Endothelial cell of umbilical vein (primary cell): ENCODE measurements around the gene NKX2-3. TPM values are rescaled to one million over a fixed set of nuclear protein-coding genes. Genes with fewer than 3 reads are reported as not detected.

Experiments
- BruUV-seq: library from RNA; stranded (reverse); fragments of 400-500 nt; replicated peaks from 2 replicates; lab custom pipeline; 2021; lab: Mats Ljungman, UMichigan
- CTCF ChIA-PET: fragments of 300-600, 350-600 bp; sonication (Branson Sonifier 250); formaldehyde crosslinking; loops from one replicate; lab custom pipeline; 2021; ENCODE audit warnings: antibody characterized with exemption, inconsistent platforms; lab: Charles Lee
- POLR2A ChIA-PET: fragments of 300-600, 350-600 bp; sonication (Branson Sonifier 250); formaldehyde crosslinking; loops from one replicate; lab custom pipeline; 2021; ENCODE audit warnings: antibody characterized with exemption, inconsistent platforms; lab: Charles Lee
- DNase-seq: peaks from one replicate; pipeline ENCODE4 v3.0.0-alpha.2; 2011; ENCODE audit warnings: low read depth, low spot score
- FAIRE-seq: peaks from 2 replicates; lab custom pipeline; 2011; peaks lifted over from hg19 to GRCh38; lab: Jason Lieb, UNC
- H2AFZ ChIP-seq: 2 replicates; pipeline ENCODE4 v1.6.0; 2012; ENCODE audit warnings: low read depth, low read length, control low read depth, inconsistent platforms
- H3K27ac ChIP-seq: 2 replicates; pipeline ENCODE4 v1.5.1; 2011; ENCODE audit warnings: low read depth, mild to moderate bottlenecking, control low read depth, low read length, moderate library complexity; ENCODE audit not compliant: insufficient read depth
- H3K27me3 ChIP-seq, 2 experiments: 2 replicates each; pipeline versions ENCODE4 v1.6.0 to v1.6.1; 2011; ENCODE audit warnings: low read length in 2 of 2, mixed read lengths in 1 of 2; ENCODE audit not compliant: control insufficient read depth in 2 of 2, insufficient read depth in 2 of 2
- H3K36me3 ChIP-seq, 2 experiments: 2 replicates in 1 of 2; 3 replicates in 1 of 2; pipeline ENCODE4 v1.5.1; 2011; ENCODE audit warnings: low read length in 2 of 2, mild to moderate bottlenecking in 1 of 2, moderate library complexity in 1 of 2; ENCODE audit not compliant: control insufficient read depth in 2 of 2, insufficient read depth in 2 of 2; ENCODE audit errors: extremely low read depth in 1 of 2
- H3K4me1 ChIP-seq: 3 replicates; pipeline ENCODE4 v1.5.1; 2011; ENCODE audit warnings: mild to moderate bottlenecking, low read length; ENCODE audit not compliant: control insufficient read depth, insufficient read depth; ENCODE audit errors: extremely low read depth
- H3K4me2 ChIP-seq: 2 replicates; pipeline ENCODE4 v1.6.1; 2011; ENCODE audit warnings: low read length, control low read depth, mixed read lengths; ENCODE audit not compliant: insufficient read depth
- H3K4me3 ChIP-seq, 3 experiments: fragments of 200-600 bp in 1 of 3; sonication (generic), shearing (Covaris generic) in 1 of 3; replicated peaks in 1 of 3; 2 replicates each; pipeline ENCODE4 v1.5.1; 2011 to 2016; ENCODE audit warnings: control low read depth in 3 of 3, low read length in 3 of 3, mild to moderate bottlenecking in 2 of 3, inconsistent platforms in 1 of 3, low read depth in 1 of 3, moderate library complexity in 1 of 3; ENCODE audit not compliant: insufficient read depth in 1 of 3
- H3K79me2 ChIP-seq: 2 replicates; pipeline ENCODE4 v1.6.0; 2012; ENCODE audit warnings: low read length, inconsistent platforms; ENCODE audit not compliant: control insufficient read depth, insufficient read depth
- H3K9ac ChIP-seq: replicated peaks from 2 replicates; pipeline ENCODE3; 2011; ENCODE audit warnings: low read length, control low read depth; ENCODE audit not compliant: insufficient read depth; ENCODE audit errors: extremely low read depth
- H3K9me1 ChIP-seq: replicated peaks from 3 replicates; pipeline ENCODE4 v1.6.0; 2011; ENCODE audit warnings: mild to moderate bottlenecking, low read length; ENCODE audit not compliant: control insufficient read depth, insufficient read depth; ENCODE audit errors: extremely low read depth
- H3K9me3 ChIP-seq: replicated peaks from 2 replicates; pipeline ENCODE4 v1.5.1; 2012; ENCODE audit warnings: low read length, inconsistent platforms; ENCODE audit not compliant: control insufficient read depth, insufficient read depth
- H4K20me1 ChIP-seq: replicated peaks from 2 replicates; pipeline ENCODE3; 2011; ENCODE audit warnings: mild to moderate bottlenecking, low read length; ENCODE audit not compliant: control insufficient read depth, insufficient read depth; ENCODE audit errors: extremely low read depth
- EZH2 ChIP-seq: IDR thresholded peaks from 2 replicates; pipeline ENCODE4 v1.6.1; 2012; ENCODE audit warnings: borderline replicate concordance, low read depth, mild to moderate bottlenecking, moderate library complexity, low read length, inconsistent platforms; ENCODE audit not compliant: severe bottlenecking
- FOS ChIP-seq: IDR thresholded peaks from 2 replicates; pipeline ENCODE4 v1.6.1; 2011; ENCODE audit warnings: mild to moderate bottlenecking, low read length, moderate library complexity, borderline replicate concordance; ENCODE audit not compliant: insufficient read depth
- GATA2 ChIP-seq: IDR thresholded peaks from 2 replicates; pipeline ENCODE4 v1.7.0; 2011; ENCODE audit warnings: low read depth, mild to moderate bottlenecking, moderate library complexity, mixed read lengths, low read length; ENCODE audit not compliant: insufficient read length, insufficient read depth
- JUN ChIP-seq: IDR thresholded peaks from 2 replicates; pipeline ENCODE4 v1.6.1; 2011; ENCODE audit warnings: borderline replicate concordance, low read depth; ENCODE audit not compliant: insufficient read length, insufficient read depth
- MYC ChIP-seq: IDR thresholded peaks from one replicate; pipeline ENCODE4 v1.6.1; 2011; ENCODE audit warnings: mild to moderate bottlenecking, low read depth, low read length
- POLR2A ChIP-seq: IDR thresholded peaks from 2 replicates; pipeline ENCODE4 v1.6.1; 2012; ENCODE audit warnings: low read depth, mild to moderate bottlenecking, control low read depth, low read length
- POLR2AphosphoS5 ChIP-seq: IDR thresholded peaks from 2 replicates; pipeline ENCODE4 v1.6.1; 2012; ENCODE audit warnings: low read depth, mild to moderate bottlenecking, control low read depth, low read length, moderate library complexity; ENCODE audit not compliant: insufficient read depth
- dilution Hi-C: fragments of 300-500 bp; cut with MboI; formaldehyde crosslinking; loops from one replicate; pipeline ENCODE4 v1.15.0; 2019; ENCODE audit warnings: low sequenced_read_pairs; ENCODE audit not compliant: extremely low pct_ligation_motif_present
- intact Hi-C: fragments of 100-400 bp; cut with micrococcal nuclease; formaldehyde crosslinking; loops from one replicate; pipeline ENCODE4 v1.10.0; 2022
- polyA plus RNA-seq, 4 experiments: library from polyadenylated mRNA; depleted of rRNA in 3 of 4; stranded (reverse) in 3 of 4; unstranded in 1 of 4; fragments of >200 nt; gene quantifications; 2 replicates each; pipeline versions ENCODE4 v1.2.1 to v1.2.3, GENCODE V29; 2011 to 2012; ENCODE audit warnings: missing spikeins in 1 of 4
- total RNA-seq: library from RNA; stranded (reverse); gene quantifications from 2 replicates; pipeline ENCODE4 v1.2.3, GENCODE V29; 2021
- TF ChIP-seq, protein P1 (sequence below): IDR thresholded peaks from 2 replicates; pipeline ENCODE4 v1.6.1; 2011; ENCODE audit not compliant: insufficient read depth, insufficient read length
- TF ChIP-seq, protein P2 (sequence below), 2 donors: IDR thresholded peaks; 1 replicate in 1 of 2; 2 replicates in 1 of 2; pipeline ENCODE4 v1.5.1; 2011; ENCODE audit warnings: low read length in 2 of 2, mild to moderate bottlenecking in 2 of 2, moderate library complexity in 2 of 2, control low read depth in 1 of 2, inconsistent platforms in 1 of 2, low read depth in 1 of 2; ENCODE audit not compliant: insufficient read depth in 1 of 2; ENCODE audit errors: extremely low read depth in 1 of 2

The NKX2-3 gene
- total and polyA plus RNA-seq, 2 donors (not counting 3 experiments of a cell fraction or from before 2014, with no cell fraction given) = not detected

DNA sequence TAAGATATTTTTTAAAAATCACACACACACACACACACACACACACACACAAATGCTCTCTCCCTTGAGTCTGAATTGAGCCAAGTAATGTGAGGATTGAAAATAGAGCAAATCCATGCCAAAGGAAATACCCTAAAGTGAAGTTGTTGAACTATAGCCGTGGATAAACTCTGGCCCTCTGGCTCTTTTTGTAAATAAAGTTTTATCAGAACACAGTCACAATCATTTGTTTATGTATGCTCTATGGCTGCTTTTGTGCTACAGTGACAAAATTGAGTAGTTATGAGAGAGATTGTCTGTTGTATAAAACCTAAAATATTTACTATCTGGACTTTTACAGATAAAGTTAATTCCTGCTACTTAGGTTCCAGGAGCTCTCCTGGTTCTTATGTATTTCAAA is 39.1 kb downstream of the NKX2-3 start:
- TF ChIP-seq, protein P1, sequence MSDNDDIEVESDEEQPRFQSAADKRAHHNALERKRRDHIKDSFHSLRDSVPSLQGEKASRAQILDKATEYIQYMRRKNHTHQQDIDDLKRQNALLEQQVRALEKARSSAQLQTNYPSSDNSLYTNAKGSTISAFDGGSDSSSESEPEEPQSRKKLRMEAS = no peak
- no peak for TF ChIP-seq GATA2
- TF ChIP-seq MYC = no peak
- no peak for TF ChIP-seq POLR2AphosphoS5
- TF ChIP-seq, protein P2, sequence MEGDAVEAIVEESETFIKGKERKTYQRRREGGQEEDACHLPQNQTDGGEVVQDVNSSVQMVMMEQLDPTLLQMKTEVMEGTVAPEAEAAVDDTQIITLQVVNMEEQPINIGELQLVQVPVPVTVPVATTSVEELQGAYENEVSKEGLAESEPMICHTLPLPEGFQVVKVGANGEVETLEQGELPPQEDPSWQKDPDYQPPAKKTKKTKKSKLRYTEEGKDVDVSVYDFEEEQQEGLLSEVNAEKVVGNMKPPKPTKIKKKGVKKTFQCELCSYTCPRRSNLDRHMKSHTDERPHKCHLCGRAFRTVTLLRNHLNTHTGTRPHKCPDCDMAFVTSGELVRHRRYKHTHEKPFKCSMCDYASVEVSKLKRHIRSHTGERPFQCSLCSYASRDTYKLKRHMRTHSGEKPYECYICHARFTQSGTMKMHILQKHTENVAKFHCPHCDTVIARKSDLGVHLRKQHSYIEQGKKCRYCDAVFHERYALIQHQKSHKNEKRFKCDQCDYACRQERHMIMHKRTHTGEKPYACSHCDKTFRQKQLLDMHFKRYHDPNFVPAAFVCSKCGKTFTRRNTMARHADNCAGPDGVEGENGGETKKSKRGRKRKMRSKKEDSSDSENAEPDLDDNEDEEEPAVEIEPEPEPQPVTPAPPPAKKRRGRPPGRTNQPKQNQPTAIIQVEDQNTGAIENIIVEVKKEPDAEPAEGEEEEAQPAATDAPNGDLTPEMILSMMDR (IDR thresholded peaks at IDR 0.05; ENCODE audit: extremely low read depth in 1 of 2, insufficient read depth in 1 of 2, low read depth in 1 of 2, low read length in 2 of 2) = no peak
- TF ChIP-seq JUN = no peak
- no peak for TF ChIP-seq EZH2
- TF ChIP-seq FOS = no peak
- TF ChIP-seq POLR2A = no peak

More for the DNA sequence above, 39.1 kb downstream of the NKX2-3 start:
- no TSS peak for BruUV-seq
- intact Hi-C loops = no loop called here
- DNase-seq (no peak), FAIRE-seq (no peak)
- POLR2A ChIA-PET = no interaction called here
- H3K4me3 ChIP-seq = no peak overlapping the region
- H2AFZ ChIP-seq = no peak overlapping the region
- peaks cover 0 to 8% of the 10 kb centered on the region in 2 experiments for H3K27me3 ChIP-seq
- no peaks in the 10 kb centered on the region for H3K9me3 ChIP-seq
- H3K27ac ChIP-seq = no peak overlapping the region
- no peaks in the 10 kb centered on the region for H3K4me1 ChIP-seq
- dilution Hi-C loops = no loop called here
- H3K9me1 ChIP-seq = no peaks in the 10 kb centered on the region
- CTCF ChIA-PET = interaction anchor here (1.0 to 2.5 kb wide), 2 partner anchors 12 to 27 kb away, joined by 3 to 10 read pairs; no protein-coding TSS in a partner anchor
- H3K79me2 ChIP-seq = no peaks in the 10 kb centered on the region
- H3K4me2 ChIP-seq = no peak overlapping the region
- H3K9ac ChIP-seq = no peak overlapping the region
- no peaks in the 10 kb centered on the region for H3K36me3 ChIP-seq
- H4K20me1 ChIP-seq = no peaks in the 10 kb centered on the region
